Stimulated activated CD4-positive, alpha-beta T cell treated with anti-CD3 and anti-CD28 coated beads, Interleukin-1b, Interleukin-23, amount 100 ng/mL, for 48 hours (primary cell): ENCODE measurements around the gene CD86.

Source experiments
- DNase-seq: peaks from one replicate; pipeline ENCODE4 v3.0.0-alpha.2; 2020

CD86 gene

DNA sequence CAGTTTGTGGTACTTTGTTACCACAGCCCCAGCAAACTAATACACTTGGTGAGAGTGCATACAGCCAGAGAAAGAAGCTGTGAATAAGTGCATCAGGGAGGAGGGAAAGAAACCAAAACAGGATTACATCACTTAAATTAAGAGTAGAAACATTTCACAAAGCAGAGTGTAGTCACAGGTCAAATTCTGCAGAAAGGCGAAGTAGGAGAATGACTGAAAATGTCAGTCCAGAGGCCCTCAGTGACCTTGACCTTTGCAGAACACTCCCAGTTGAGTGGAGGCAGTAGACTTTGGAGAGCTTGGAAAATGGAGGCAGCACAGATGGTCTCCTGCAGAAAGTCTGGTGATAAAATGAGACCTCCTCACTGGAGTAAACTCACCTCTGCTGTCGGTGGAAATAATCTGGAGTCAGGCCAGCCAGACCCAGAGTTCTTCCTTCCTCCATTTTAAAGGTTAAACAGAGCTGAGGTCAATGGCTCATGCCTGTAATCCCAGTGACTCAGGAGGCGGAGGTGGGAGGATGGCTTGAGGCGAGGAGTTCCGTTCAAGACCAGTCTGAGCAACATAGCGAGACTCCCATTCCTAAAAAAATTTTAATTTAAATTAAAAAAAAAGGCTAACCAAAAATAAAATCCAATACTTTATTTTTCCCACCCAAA, 5.0 kb downstream of the CD86 start:
- DNase-seq: no peak

DNA sequence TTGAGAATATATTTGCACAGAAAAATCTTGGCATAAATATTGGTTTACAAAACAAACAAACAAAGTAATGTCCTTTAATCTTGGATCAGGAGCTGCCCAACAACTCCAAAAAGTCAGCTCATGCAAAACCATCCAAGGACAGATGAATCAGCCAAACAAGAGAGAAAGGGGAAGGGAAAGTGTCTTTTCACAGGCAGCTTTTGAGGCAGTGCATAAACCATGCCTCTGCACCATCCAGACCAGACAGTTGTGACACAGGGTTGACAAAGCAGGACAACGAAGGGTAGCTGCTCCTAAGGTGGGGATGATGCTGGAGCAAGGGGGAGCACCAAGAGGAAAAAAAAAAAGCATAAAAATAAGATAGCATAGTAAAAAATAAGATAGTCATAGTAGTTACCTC, 8.7 kb downstream of the CD86 start:
- DNase-seq: no peak

DNA sequence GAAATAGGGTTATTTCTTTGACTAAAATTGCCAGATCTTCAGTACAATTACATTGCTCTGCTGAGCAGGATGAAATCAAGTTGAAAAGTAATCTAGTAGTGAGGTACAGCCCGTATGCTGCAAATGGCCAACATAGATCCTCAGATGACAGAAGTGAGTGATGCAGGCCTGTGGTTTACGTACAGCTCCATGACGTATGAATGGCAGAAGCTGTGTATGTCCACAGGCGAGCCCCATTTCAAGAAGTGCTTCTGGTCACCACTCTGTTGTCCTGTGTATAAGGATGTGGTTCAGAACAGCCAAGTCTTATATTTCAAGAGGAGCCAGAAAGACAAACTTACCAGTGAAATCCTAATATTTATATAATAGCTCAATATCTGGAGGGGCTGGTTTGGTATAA, 9.2 kb downstream of the CD86 start:
- no peak for DNase-seq

DNA sequence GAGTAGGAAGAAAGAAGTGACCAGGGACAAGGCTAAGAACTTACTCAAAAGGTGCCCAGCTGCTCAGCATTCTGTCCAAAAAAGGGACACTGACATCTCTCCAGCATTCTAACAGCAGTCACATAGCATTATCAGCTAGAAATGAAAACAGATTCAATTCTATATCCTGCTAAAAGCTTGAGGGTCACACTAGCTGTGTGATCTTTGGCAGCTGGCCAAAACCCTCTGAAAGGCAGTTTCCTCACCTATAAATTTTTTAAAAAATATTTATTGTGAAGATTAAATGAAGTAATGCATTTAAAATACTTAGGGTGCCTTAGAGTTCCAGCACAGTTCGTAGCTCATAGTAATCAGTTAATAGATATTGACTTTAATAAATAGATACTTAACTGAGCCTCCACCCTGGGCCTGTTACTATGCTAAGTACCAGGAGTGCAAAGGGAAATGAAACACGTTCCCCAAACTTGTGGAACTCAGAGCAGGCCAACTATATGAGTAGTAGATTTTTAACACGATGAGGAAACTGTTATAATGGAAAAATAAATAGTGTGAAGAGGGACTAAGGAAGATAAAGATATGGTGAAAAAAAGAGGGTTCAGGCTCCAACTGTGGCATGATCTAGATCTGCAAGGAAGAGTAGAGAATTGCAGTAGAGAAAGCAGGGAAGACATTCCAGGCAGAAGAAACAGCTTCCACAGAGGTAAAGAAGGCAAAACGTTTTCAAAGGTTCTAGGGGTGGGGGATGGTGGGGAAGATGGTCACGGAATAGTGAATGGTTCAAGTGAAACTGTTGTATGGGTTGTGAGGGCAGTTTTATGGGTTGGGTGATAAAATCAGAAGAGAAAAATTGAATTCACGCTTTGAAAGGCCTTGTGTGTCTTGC, 11.4 kb downstream of the CD86 start:
- DNase-seq: no peak

DNA sequence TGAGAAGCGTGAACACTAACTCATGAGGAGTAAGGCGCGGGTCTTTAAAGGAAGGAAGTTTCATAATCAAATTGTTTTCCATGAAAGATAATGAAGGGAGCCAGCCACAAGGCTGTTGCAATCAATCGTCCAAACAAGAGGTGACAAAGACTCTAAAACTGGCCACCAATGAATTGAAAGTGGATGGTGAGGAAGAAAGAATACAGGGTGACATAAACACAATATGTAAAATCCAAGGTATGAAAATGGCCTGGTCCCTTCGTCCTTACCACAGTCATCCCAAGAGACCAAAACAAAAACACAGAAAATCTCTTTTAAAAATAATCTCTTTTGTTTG, 12.0 kb downstream of the CD86 start:
- DNase-seq: no peak

DNA sequence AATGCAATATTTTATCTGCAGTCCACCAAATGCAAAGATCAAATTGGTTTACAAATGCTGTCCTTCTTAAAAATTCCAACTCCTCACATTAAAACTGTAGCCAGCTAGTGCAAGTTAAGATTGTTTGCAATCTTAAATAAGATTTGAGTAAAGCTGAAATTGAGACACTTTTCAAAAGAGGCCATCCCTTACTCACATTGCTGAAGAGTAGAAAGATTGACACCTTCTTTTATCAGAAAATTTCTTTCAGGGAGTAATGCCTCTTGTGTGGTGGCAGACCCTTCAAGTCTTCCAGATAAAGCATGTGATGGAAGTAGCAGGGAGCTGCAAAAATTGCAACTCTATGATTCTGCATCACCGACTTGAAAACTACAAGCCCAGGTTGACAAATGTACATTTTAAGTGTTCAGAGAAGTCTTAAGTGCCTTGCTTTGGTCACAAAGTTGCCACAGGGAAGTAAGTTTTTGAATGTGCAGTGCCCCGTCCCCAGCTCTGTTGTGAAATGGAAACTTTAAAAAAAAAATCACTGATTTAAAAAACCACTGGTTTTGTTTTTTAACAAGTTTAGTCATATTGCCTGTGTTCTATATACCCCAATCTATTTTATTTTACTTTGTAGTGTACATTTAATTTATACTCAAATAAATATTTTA, 12.6 kb downstream of the CD86 start:
- no peak for DNase-seq

DNA sequence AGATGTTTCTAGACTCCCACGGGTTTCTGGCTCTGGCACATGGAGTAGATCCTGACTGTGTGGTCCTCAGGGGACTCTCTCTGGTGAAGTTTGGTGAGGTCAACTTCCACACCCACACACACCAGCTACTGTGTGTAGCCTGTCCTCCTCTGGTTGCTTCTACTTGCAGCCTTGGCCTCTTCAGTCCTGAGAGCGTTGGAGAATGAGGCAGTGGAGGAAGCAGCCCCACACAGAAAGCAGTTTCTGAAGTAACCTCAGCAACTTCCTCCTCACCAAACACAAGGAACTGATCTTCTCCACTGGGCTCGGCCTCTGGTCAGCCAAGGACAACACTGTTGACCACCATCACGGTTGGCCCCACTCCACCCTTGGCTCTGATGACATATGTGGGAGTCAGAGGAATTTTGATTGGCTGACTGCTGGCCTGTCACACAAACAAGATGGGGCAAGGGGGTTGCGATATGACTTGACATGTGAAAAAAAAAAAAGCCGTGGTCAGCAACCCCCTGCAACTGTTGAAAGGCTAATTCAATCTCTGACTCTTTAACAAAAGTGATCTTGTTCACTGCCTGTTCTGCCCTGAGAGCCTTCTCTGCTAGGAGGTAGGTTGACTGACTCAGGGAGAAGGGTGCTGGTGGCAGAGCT, 19.6 kb downstream of the CD86 start:
- no peak for DNase-seq

DNA sequence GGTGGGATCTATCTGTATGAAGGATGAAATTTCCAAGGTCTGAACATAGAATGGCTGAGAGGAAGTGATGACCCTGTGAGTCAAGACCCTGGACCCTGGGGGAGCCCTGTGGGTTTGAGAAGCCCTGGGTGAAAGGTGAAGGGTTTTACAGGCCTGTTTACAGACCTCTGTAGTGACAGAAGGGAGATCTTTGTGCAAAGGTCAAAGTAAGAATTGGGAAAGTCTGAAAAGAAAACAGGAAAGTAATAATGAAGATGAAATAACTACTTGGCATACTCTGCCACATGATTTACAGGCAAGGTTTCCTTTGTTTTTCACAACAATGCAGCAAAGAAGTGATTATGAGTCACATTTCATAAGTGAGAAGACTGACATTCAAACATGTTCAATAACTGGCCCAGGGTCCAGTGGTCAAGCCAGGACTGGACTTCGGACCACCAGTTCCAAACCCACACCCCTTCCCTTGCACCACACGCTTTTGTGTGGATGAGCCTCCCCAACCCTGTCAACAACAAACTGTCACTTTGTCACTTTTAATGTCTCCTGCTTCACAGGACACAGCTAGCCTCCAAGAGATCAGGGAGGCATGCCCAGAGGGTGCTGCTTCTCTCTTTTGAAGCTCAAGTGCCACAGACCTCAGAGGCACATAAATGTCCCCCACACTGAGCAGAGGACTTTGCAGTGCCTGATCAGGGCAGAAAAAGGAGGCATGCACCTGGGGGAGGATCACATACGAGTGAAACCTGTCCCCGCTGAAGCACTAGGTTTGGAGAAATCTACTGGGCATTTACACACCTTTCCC, 21.5 kb downstream of the CD86 start:
- DNase-seq: no peak

DNA sequence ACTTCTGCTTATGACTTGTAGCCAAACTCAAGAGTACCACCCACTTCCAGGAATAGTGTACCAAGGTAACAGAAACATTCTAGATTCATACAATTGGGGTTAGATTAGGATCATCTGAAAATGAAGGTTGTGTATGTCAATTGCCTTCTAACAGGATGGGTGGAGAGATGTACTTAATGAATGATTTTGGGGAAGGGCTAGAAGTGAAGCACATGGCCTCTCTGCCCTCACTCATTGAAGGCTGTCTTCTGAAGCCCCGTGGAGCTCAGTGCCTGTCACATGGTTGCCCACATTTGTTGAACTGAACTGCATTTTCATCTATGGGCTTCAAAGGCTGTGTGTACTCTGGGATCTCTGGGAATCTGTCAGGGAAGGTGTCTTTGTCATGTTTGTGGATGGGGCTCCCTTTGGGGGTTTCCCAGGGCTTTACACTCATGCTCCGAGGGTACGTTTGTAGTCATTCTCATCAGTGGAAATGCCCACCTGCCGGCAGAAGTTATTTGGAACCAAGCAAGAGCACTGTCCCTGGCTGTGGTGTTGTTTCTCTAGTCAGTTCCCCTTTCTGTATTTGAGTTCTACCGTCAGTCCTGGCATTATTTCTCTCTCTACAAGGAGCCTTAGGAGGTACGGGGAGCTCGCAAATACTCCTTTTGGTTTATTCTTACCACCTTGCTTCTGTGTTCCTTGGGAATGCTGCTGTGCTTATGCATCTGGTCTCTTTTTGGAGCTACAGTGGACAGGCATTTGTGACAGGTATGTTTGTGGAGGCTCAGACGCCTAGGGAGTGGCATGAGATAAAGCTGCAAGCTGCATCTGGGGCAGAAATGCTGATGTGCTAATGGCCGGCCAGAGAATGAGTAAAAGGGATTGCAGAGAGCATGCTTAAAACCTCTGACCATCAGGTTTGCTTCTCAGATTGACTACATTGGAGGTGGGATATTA, 22.4 kb downstream of the CD86 start:
- no peak for DNase-seq

DNA sequence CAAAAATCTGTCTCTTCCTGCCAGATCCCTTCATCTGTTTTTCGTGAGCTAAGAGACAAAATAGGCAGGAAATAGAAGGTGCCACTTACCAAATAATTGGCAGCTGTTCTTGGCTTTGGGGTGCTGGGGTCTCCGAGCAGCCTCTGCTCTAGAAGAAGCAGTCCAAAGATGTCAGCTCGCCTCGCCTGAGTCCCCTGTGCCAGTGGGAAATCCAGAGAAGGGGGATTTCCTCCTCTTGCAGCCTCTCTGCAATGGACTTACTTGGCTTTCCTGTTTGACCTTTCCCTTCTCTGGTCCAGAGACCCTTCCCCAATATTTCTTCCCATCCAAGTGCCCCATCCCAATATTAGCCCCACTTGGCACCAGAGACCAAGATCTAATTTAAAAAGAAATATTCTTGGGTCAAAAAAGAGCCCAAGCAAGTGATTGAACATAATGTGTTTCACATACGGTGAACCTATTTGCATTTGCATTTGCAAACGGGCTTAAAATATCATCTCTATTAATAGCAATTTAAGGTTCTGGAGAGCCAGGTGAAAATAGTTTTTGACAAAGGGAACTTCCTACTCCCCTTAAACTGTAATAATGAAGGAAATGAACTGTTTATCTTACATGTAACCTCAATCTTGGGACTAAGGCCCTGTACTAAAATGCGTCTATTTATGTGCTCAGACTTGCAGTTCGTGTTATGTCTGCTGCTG, 23.2 kb downstream of the CD86 start:
- DNase-seq: no peak

DNA sequence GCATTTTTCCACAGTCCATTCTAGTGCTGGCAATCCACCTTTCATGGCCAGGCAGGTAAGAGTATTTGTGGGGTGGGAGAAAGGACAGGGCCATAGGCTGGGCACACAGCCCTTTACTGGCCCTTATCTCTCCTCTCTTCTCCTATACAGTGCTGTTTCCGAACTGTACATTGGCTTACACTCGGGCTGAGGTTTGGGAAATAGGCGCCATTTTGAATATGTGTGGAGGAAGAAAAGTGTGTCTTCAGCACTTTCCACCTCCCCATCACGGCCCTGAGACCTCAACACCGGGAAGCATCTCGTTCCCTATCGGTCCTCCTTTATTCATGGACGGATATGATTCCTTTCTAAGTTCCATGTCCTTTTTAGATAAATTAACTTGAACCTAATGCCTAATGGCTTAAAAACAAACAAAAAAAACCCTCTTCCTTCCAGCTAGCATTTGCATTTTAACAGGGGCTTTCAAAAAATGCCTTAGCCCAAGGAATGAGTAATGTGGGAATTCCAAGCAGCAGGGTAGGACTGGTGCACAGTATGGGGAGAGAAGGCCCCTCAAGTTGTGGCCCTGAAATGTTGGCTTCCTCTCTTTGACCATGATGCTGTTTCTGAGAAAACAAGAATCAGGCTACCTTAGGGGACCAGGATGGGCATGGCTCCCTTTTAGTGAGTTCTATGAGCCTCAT, 24.5 kb downstream of the CD86 start:
- no peak for DNase-seq

DNA sequence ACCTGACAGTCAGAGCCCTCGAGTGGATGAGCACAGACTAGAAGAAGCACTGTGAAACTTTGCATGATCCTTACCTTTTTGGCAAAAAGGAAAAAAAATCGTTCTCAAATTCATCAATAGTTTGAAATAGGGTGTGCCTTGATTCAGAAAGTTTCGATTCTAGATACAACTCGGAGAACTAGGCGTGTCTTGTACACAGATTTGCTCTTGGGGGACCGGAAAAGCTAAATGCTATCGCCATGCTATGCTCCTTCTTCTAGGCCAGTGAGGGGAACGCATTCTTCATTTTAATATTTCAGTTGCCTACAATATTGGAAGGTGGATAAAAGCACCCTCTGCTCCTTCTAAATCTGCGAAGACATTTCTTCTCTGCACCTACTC, 25.0 kb downstream of the CD86 start:
- no peak for DNase-seq

DNA sequence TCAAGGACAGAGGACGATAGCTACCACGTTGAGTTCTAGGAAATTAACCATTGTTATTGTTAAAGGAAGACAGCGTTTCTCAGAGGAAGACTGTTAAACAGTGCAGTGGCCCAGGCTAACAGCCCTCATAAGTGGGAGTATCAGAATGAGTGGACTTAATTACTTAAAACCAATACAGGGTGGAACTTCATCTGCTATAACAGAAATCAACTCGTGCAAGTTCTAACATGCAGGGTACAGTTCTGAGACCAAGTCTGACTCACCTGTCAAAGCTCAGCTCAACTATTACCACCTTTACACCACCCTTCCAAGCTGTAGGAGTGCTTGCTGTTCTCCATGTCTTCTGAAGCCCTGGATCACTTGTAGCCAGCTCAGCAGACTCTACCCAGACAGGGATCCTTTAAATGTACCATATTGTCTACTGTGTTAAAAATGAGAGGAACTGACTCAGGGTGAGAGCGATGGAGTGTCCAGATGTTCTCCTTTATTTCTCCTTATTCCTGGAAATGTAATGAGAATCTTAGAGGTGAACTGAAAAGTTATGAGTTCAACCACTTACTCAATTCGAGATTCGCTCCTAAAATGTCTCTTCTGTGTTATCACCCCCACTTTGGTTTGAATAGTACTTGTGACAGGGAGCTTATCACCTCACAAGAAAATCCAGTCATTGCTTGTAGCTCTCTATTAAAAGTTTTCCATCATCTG, 26.5 kb downstream of the CD86 start:
- DNase-seq: no peak

DNA sequence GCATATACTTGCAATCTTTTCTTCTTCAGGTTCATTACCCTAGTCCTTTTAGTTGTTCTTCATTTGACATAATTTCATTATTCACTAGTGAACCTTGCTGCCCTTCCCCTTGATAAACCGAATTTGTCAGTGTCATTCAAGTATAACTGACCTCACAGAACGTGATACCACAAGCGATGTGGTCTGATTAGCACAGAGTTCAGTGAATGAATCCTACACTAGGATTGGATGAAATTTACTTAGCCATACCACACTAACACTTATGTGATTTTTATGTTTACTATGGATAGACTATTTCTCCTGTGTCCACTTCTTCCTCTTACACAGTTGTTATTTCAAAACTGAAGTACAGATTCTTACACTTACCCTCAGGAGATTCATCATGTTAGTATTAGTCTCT, 27.2 kb downstream of the CD86 start:
- DNase-seq: no peak

DNA sequence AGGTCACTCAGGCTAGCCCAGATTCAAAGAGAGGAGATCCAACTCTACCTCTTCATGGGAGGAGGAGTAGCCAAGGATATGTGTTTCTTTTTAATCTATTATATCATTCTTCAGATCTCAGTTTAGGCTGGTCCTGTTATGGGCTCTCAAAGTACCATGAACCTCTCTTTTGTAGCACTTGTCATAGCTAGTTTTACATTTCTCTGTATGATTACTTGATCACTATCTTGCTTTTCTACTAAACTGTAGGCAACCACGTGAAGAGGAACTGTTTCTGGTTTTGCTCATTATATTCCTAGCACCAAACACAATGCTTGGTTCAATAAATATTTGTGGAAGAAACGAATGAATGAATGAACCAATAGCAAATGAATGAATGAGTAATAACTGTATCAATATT, 29.6 kb downstream of the CD86 start:
- DNase-seq: no peak

DNA sequence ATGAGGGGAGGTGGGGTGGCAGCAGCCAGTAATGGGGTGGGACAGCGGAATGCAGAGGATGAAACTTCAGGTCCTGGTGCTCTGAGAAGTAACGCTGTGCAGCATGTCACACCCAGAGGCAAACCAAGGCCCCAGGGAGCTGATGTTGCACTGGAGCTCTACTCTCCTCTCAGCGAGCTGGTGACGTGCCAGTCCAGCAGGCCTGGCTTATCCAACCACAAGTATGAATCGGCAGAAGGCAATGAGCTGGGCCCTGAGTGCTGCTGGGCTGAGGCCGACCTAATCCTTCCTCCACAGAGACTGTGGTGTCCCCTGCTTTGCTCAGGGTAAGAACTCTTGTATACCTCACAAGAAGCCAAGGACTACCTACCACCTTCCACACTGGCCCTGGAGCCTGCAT, 30.5 kb downstream of the CD86 start:
- DNase-seq: no peak

DNA sequence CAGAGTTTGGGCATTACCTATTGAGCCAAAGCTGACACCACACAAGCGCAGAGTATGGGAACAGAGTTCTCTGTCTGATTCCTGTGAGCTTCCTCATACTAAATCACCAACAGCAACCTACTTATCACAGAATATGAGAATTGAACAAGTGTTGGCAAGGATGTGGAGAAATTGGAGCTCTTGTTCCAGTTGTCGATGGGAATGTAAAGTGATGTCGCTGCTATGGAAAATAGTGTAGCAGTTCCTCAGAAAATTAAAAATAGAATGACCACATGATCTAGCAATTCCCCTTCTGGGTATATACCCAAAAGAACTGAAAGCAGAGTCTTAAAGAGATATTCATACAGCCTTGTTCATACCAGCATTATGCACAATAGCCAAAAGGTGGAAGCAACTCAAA, 33.4 kb downstream of the CD86 start:
- no peak for DNase-seq

DNA sequence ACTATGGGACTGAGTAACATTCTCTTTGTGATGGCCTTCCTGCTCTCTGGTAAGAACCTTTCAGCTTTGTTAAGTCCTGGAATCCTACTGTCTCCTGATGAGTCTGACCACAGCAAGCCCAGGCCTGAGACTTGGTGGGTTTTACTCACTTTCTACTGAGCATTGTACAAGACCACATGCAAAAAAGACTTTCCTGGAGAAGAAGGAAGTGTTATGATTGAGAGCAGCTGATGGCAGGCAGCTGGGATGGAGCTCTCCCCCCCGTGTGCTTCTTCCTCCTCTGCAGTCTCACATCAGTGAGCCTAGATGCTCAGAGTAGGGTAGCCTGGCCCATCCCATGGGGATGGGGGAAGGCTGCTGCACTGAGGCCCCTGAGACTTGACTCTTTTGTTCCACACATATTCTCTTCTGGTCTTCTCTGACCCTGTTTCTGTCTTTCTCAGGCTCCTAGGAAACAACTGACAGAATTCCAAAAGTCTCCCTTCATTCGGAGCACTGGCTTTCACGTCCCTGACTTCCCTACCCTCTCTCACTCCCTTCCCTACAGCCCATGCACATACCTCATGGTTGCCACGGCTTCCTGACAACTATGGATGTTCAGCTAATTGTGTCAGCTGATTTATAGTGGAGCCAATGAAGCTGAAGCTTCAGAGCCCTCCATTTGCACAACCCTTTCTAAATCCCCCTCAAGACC, 36.6 kb downstream of the CD86 start:
- DNase-seq: no peak
